Suppressor macrophage (primary cell): ENCODE data around the gene TSR1.
A peak's percentile ranks its signal among the peaks of the same experiment; 100 is the strongest.

Experiments
- DNase-seq, 4 experiments: peaks; one replicate each; pipeline ENCODE4 v3.0.0-alpha.2; 2020 to 2022
- total RNA-seq, 17 experiments: gene quantifications; one replicate each; lab custom pipeline; 2026; ENCODE audit warnings: mixed read lengths in 6 of 17, inconsistent platforms in 3 of 17; lab: John Stamatoyannopoulos, UW

TSR1 gene
- total RNA-seq, result 26.1 to 86.7 (median 46.7) reads per million in 17 experiments

DNA sequence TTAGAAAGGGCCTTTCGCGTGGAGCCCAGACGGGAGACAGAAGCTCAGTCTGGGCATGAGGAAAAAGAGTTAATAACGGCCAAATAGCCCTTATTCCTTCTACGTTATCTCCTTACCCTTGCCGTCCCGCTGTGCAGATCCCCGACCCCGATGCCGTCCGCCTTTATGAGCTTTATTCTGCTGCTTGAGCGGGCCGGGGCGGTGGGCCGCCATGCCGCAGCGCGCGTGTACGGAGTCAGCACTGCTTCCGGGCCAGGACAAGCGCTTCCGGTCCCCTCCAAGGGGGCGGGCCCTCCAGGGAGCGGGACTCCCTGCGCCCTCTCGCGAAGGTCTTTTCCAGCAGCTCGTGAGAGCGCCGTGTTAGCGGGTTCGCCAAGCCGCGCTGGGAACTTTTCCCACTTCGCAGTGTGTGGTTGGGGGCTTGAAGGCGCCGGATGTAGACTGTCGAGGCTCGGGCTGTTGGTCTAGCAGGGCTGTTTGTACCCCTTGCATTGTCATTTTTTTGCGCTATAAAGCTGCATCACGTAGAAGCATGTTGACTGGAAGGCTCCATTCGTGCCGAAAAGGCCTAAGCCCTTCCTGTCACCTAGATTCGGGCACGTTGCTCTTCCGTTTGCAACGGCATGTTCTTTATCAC is at the start of gene TSR1:
Gene TSR1 (minus strand): TSS at position 243 of the 637 bp plus-strand sequence. CDS start 30 bp downstream, at position 213.
- DNase-seq, result peak; percentile 90 to 96 (median 94)

DNA sequence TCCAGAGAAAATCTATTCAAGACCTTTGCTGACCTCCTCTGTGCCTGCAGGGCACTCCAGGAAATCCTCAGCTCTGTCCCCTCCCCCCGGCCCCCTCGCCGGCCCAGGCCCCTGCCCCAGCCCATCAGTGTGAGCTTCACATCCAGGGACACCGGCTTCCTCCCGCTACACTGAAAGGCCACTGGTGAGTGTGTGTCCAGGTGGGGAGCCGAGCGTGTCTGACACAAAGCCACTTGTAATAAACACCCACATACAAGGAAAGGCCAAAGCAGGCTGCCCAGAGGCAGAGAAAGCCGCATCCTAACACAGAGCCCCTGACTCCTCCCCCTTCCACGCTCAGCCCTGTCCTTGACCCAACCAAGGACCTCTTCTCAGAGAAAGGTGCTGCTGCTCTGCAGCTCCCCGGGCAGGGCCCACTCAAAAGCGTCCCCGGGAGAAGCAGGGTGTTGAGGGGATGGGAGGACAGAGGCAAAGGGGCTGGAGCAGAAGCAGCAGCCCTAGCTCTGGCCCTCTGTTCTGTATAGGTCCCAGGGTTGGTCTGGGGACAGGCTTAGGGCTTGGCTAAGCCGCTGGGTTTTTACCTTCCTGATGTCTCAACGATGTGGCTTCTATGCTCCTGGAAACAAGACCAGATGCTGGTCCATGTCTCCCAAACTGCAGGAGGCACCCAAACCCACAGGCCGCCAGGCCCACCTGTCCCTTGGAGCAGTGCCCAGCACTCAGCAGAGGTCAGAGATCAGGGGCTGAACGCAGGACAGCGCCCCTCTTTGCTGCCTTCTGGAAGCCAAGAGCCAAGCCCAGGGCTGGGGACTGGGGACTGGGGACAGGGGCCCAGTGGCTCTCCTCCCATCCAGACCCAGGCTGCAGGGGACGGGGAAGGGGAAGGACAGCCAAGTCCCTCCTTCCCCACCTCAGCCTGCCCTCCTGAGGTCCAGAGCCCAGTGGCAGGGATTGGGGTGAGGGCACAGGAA is 49.3 kb upstream of the TSR1 start:
- DNase-seq, result no peak

DNA sequence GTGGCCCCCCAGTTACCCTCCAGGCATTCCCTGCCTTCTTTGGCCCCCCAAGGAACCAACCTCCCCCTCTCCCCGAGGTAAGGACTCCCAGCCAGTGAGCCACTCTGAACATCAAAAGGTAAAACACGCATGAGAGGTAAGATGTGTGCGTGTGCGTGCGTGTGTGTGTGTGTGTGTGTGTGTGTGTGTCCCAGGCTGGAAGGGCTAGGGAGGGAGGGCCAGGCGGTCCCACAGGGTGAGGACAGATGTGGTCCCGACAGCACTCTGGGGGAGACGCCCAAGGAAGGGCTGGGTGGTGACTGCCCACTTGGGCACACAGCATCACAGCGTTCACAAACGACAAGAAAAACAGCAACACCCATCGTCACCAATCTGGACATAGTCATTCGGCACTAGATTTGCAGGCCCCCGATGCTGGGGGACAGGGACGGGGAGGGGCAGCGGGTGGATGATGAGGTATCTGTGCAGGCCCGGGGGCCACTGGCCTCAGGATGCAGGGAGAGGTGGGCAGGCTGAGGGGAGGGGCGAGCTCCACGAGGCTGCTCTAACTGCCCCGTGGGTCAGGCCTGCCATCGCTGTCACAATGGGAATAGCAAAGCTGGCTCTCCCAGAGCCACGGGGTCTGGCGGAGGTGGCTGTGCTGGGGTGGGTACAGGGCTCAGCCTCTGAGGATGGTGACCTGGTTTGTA is 48.3 kb upstream of the TSR1 start:
- no peak for DNase-seq

DNA sequence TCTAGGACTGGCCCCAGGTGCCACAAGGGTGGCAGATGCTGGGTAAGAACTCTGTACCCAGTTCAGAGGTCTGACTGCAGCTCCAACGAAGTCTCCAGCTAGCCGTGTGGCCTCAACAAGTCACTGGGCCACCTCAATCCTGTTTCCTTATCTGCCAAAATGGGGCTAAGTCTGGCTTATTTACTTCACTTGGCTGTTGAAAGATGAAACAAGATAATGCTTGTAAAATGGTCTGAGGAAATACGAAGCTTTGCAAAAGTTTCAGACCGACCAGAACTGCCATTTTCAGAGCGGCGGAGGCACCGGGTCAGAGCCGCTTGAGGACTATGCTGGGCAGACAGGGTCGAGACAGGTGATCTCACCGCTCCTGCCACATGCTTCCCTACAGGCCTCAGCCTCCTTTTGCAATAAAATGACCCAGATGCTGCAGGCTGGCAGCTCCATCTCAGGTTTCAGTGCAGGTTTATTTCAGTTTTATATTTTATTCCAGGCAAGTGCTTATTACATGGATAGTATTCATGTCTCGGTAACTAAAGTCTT is 47.4 kb upstream of the TSR1 start:
- no peak for DNase-seq

DNA sequence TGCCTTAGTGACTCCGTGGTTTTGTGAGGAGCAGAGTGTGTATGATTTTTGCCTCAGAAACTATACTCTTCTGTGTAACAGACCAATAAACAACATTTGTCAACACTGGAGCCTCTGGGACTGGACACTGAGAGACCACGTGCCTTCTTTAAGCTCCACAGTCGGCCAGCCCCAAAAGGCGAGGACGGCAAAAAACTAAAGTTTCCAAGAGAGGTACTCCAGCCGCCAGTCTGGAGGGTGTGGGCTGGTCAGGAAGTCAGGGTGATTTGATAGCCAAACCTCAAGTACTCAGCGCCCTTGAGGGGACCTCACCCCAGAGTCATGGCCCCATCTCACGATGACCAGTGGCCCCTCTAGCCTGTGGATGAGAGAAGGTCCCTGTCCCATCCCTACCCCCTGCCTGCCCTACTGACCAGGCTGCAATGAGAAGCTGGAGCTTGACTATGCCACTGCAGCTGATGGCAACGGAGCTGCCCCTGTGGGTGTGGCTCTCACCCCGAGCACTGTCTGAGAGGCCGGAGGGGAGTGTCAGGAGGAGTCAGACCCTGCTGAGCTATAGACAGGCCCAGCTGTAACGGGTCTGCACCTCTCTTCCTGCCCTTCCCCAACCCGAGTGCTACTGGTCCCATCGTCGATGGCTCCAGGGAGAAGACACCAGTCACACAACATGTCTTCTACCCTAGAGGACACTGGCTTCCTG is 44.8 kb upstream of the TSR1 start:
- no peak for DNase-seq

DNA sequence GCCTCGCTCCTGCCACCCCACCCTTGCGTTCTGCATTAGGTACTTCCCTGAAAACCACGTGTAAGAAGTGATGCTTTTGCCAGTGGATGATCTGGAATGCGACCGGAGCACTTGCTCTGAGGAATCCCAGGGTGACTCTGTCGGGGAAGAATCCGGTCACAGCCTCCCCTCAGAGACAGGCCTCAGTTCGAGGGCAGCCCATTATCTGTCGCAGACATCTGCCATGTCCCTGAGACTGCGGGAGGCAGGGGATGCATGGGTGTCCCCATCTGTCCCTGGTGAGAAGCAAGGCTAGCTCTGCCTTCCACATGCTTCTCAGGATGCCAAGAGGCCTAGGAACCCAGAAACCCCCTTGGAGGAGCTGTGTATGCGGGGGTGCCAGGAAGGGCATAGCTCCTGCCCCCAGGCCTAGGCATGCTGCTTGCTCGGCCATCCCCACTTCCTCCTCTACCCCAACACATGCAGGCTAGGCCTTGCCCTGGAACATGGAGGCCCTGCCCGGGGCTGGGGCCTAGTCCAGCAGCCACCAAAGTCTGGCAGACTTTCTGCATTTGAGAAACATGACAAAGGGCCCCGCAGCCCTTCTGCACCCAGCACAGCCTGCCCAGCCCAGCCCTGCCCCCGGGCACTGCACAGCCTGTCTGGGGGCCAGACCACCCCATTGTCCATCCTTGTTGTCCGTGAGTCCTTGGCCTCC is 44.1 kb upstream of the TSR1 start:
- no peak for DNase-seq

DNA sequence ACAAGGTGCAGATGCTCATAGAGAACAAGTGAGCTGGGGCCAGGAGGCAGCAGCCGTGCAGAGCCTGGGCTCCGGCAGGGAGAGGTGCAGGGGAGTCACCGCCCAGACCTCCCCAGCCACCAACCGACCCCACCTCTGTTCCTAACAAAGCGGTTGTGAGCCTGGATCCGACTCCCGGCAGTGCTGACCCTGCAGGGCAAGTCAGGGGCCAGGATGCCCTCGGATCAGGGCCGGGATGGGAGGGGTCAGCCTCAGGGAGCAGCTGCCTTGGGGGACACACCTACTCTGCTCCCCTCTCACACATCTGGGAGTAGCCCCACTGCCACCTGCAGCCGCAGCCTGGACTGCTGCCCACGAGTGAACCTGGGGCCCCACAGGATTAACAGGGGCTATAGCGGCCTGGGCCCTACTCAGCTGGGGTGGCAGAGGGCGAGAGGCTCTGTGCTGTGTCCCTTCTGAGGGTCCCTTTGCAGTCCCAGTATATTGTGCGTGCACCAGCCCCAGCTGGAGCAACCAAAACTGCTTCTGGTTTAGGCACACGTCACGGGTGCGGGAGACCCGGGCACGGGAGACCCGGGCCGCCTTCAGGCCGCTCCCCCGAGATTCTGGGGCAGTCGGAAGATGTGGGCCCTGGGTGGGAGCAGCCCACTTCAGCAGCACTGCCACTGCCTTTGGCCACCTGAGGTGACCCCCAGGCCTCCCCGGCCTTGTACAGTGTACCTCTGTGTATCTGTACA is 43.4 kb upstream of the TSR1 start:
- no peak for DNase-seq

DNA sequence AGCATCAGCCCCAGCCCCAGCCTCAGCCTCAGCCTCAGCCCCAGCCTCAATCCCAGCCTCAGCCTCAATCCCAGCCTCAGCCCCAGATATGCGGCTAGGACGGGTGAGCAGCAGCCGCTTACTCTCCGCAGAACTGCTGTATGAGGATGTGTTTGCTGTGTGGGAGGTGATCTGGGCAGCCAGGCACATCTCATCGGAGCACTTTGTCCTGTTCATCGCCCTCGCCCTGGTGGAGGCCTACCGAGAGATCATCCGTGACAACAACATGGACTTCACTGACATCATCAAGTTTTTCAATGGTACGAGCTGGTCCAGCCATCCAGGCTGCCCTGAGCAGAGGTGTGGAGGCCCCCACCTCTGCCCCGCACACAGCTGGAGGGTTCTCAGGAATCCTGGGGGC is 42.6 kb upstream of the TSR1 start:
- DNase-seq, result no peak

DNA sequence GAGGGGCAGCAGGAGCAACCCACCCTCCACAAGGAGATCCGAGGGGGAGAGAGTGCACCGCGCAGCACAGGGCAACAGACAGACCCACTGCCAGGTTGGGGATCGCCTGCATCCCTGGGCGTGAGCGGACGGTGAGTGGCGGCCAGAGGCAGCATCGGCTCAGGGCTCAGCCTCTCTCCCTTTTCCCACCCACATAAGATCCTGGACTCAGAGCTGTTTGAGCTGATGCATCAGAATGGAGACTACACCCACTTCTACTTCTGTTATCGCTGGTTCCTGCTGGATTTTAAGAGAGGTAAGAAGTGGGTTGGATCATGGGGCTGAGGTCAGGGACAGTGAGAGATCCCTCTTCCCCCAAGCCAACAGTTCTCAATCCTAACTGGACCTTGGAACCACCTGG is 41.4 kb upstream of the TSR1 start:
- peak in 1 of 4 experiments; percentile 27 for DNase-seq

DNA sequence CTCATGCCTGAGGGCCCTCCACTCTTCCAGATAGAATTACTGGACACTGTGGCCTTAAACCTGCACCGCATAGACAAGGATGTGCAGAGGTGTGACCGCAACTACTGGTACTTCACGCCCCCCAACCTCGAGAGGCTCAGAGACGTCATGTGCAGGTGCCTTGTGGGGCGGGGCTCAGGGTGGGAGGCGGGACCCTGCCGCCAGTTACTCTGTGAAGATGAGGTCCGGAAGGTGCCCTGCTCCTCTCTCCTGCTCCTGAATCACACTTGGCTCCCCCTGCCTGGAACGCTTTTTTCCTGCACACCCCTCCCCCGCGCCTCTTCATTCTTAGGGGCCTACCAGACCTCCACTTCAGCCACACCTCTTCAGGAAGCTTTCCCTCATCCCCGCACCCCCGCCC is 39.9 kb upstream of the TSR1 start:
- DNase-seq, result no peak

DNA sequence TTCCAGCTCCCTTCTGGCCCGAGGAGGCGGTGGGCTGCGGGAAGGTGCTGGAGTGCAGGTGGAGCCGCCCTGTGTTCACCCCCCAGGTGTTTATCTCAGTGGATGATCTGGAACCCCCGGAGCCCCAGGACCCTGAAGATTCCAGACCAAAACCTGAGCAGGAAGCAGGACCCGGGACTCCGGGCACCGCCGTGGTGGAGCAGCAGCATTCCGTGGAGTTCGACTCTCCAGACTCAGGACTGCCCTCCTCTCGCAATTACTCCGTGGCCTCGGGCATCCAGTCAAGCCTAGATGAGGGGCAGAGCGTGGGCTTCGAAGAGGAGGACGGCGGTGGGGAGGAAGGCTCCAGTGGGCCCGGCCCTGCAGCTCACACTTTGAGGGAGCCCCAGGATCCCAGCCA is 39.1 kb upstream of the TSR1 start:
- DNase-seq, result no peak

DNA sequence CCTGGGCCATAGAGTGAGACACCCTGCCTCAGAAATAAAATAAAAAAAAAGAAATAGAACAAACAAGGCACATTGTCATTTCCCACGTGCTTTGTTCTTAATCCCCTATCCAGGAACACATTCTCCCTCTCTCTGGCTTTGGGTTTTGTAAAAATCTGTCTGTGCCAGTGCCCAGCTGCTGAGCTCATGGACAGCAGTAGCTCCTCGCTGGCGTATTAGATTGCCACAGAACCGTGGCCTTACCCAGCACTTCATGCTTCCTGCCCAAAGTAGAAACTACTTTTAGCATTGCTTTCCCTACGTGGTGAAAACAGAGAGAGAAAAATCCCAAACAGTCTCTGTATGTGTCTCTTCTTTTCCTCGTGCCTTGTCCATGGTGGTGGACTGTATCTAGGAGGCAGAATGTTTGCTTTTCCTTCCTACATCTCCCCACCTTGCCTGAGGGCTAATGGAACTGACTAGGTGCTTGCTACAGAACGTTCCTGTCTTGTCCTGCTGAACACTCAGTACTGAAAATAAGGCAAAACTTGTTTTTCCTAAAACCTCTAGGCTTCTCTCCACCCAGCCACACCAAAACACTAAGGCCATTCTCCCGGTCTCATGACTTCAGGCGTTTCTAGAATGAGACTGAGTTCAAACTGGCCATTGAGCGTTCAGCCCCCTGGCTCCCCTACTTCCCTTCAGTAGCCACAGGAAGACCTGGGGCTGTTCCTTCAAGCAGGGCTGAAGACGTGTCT is 38.5 kb upstream of the TSR1 start:
- no peak for DNase-seq

DNA sequence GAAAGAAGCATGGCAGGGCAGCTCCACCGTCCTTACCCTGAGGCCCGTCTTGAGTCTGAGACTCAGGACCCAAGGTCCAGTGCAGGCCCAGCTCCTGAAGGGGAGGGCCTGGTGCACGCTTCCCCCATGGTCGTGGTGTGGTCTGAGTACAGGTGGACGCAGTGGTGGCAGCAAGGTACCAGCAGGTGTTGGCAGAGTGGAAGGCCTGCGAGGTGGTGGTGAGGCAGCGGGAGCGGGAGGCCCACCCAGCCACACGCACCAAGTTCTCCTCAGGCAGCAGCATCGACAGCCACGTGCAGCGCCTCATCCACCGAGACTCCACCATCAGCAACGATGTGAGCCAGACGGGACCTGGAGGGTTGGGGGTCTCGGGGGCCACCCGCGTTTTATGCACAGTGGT is 36.9 kb upstream of the TSR1 start:
- DNase-seq, result no peak

DNA sequence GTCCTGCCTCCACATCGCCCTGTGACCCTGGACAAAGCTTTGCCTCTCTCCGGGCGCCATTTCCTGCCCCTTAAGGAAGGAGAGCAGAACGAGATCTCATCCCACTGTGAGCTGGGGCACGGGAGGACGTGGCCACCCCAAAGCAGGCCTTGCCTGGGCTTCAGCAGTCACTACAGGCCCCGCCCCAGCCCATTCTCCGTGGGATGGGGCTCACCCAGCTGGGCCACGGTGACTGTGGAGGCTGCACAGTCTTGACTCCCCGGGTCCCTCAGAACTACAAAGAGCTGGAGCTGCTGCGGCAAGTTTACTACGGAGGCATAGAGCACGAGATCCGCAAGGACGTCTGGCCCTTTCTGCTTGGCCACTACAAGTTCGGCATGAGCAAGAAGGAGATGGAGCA is 36.4 kb upstream of the TSR1 start:
- no peak for DNase-seq

DNA sequence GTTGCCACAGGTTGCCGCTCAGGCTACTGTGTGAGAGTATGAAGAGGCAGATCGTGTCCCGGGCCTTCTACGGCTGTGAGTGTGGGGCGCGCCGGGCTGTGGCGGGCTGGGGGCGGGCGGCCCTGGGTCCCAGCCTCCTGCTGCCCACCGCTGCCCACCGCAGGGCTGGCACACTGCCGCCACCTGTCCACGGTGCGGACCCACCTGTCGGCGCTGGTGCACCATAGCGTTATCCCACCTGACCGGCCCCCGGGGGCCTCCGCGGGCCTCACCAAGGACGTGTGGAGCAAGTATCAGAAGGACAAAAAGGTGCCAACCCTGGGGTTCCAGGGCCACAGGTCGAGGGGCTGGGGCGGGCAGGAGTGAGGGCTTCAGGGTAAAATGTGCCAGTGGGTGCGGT is 35.9 kb upstream of the TSR1 start:
- DNase-seq, result no peak

DNA sequence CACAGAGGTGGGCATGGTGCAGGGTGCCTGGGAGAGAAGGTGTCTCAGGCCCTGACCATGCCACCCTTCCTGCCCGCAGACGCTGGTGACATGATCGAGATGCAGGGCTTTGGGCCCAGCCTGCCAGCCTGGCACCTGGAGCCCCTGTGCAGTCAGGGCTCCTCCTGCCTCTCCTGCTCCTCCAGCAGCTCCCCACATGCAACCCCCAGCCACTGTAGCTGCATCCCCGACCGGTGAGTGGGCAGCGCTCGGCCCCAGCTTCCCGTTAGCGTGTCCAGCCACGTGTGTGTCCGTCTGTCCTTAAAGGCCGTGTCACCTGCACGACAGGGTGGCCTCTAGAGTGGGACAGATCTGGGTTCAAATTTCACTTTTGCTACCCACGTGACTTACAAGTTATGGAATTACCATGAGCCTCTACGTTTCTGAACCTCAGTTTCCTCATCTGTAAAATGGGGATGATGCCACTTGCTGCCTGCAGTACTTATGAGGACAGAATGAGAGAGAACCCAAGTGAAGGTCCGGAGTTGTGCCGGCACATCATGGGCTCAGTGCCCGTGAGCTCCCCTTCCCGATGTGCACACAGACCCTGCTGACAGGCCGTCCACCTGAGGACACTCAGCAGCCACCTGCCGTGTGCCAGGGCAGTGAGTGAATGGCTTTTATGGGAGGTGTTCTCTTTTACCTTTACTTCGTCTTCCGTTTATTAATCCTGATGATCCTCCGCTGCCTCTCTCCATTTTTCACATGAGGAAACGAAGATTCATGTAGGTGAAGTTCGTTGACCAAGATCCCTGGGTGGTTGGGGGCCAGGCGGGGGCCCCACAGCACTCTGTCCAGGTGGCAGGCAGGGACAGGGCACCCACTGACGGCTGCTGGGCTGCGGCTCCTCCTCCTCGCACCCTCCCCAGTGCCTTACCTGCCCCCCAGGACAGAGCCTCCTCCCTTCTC is 35.2 kb upstream of the TSR1 start:
- no peak for DNase-seq

DNA sequence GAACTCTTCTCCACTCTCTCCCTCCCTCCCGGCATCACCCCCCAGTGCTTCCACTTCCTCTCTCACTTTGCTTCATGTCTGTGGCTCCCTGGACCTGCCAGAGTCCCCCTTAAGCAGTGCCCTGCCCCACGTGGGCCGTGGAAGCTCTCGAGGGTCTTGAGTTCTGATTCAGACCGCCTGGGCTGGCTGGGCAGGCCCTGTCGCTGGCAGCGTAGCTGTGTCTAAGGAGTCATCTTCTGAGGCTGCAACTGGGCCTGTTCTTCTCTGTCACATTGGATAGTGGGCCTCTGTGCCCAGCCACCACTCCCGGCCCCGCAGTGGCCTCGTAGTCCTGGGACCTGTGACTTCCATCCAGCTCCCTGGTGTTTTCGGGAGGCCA is 33.9 kb upstream of the TSR1 start:
- DNase-seq, result no peak

DNA sequence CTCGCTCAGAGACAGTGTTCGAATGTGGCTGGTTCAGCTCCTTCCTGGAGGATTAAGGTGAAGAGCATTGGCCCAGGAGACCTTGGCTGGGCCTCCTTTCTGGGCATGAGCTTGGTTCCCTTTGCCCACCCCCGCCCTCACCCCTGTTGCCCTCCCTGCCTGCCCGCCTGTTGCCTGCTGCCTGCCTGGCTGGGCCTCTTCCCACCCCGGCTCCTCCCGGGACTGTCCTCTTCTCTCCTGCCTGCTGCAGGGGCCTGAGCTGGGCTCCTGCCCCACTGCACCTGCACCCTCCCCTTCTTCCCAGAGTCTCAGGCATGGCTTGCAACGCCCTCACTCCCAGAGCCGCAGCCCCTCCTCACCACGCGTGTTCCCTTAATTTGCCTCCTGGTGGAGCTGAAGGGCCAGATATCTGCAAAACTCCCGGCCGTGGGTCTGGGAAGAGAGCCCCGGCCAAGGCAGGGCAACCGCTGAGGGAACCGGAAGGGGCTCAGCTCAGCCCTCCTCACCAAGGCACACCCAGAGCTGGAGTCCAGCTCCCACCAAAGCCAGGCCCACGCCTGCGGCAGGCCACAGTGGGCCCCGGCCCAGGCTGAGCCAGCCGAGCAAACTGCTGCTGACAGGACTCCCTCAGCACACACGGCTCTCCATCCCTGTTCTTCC is 33.4 kb upstream of the TSR1 start:
- DNase-seq, result no peak

DNA sequence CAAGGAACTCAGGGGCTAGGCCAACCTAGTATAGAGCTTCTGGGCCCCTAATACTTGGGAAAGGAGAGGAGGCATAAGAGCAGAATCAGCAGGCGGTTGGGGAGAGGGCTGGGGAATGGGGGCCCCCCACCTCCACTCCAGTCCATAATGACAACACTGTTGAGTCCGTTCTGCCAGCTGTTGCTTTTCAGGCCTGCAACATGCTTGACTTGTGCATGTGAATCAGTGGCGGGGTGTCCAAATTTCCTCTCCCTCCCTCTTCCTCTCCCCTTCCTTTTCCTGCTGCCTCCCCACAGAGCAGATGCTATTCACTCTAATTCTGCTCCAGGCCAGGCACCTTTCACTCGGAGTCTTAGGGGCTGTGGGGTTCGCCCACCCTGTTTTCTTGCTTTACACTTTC is 32.8 kb upstream of the TSR1 start:
- no peak for DNase-seq
